ENCODE results near the gene FILIP1L.

FILIP1L gene

GRCh38 chr3:99883693-99884092, 230.6 kb downstream of the FILIP1L start:
- H3K36me3 ChIP-seq (ENCODE audit: insufficient read depth, low read length), result no peaks in the 10 kb centered on the region
- H3K4me2 ChIP-seq (ENCODE audit: low read depth, low read length, poor library complexity, severe bottlenecking), result no peak overlapping the region
- H3K9me2 ChIP-seq (replicated peaks; ENCODE audit: low read depth, low read length), result no peaks in the 10 kb centered on the region
- H3K27me3 ChIP-seq (ENCODE audit: insufficient read depth, low read length, poor library complexity, severe bottlenecking), result no peaks in the 10 kb centered on the region
- TF ChIP-seq EZH2phosphoT487 (IDR thresholded peaks at IDR 0.05; ENCODE audit: borderline replicate concordance) (no peak), CTCF (conservative IDR thresholded peaks at IDR 0.05; ENCODE audit: low read length) (no peak)
- H3K79me2 ChIP-seq (ENCODE audit: insufficient read depth, low read length), result no peaks in the 10 kb centered on the region; the same call in 1 of the 2 replicates
- no peak overlapping the region for H2AFZ ChIP-seq (ENCODE audit: low read length)
- H3K9ac ChIP-seq (ENCODE audit: low read depth, low read length, poor library complexity, severe bottlenecking), result no peak overlapping the region
- H3K4me1 ChIP-seq (ENCODE audit: insufficient read depth, low read length, poor library complexity, severe bottlenecking), result peaks cover 16% of the 10 kb centered on the region
- no peak overlapping the region for H3K4me3 ChIP-seq (ENCODE audit: low read length, poor library complexity, severe bottlenecking)
- H3F3A ChIP-seq (ENCODE audit: low read depth), result no peaks in the 10 kb centered on the region
- H4K20me1 ChIP-seq (ENCODE audit: insufficient read depth, low read length, poor library complexity, severe bottlenecking), result no peaks in the 10 kb centered on the region
- H3K9me3 ChIP-seq (ENCODE audit: insufficient read depth, low read depth, low read length), result no peaks in the 10 kb centered on the region

DNA sequence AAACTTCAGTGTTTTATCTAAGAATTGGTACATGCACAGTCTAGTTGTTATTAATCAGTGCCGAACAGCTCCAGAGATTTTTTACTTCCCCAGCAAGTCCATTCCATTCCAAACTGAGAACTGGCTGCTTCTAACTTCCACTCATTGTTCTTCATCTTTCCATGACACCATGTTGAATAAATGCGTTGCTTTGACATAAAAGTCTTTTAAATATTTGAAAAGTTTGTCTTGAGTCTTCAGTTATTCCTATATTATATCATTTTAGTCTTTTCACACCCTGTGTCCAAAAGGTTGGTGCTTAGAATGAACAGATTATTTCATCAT, 231.2 kb downstream of the FILIP1L start:
- no peaks in the 10 kb centered on the region for H3F3A ChIP-seq (ENCODE audit: low read depth)
- no peaks in the 10 kb centered on the region for H4K20me1 ChIP-seq (ENCODE audit: insufficient read depth, low read length, poor library complexity, severe bottlenecking)
- H3K36me3 ChIP-seq (ENCODE audit: insufficient read depth, low read length), result no peaks in the 10 kb centered on the region
- no peaks in the 10 kb centered on the region for H3K9me2 ChIP-seq (replicated peaks; ENCODE audit: low read depth, low read length)
- no peak overlapping the region for H3K4me3 ChIP-seq (ENCODE audit: low read length, poor library complexity, severe bottlenecking)
- H3K4me1 ChIP-seq (ENCODE audit: insufficient read depth, low read length, poor library complexity, severe bottlenecking), result peaks cover 16% of the 10 kb centered on the region
- no peaks in the 10 kb centered on the region; the same call in 1 of the 2 replicates for H3K79me2 ChIP-seq (ENCODE audit: insufficient read depth, low read length)
- no peak overlapping the region for H2AFZ ChIP-seq (ENCODE audit: low read length)
- H3K4me2 ChIP-seq (ENCODE audit: low read depth, low read length, poor library complexity, severe bottlenecking), result no peak overlapping the region
- TF ChIP-seq CTCF (conservative IDR thresholded peaks at IDR 0.05; ENCODE audit: low read length) (no peak), EZH2phosphoT487 (IDR thresholded peaks at IDR 0.05; ENCODE audit: borderline replicate concordance) (no peak)
- H3K9ac ChIP-seq (ENCODE audit: low read depth, low read length, poor library complexity, severe bottlenecking), result no peak overlapping the region
- H3K27me3 ChIP-seq (ENCODE audit: insufficient read depth, low read length, poor library complexity, severe bottlenecking), result no peaks in the 10 kb centered on the region
- H3K9me3 ChIP-seq (ENCODE audit: insufficient read depth, low read depth, low read length), result no peaks in the 10 kb centered on the region

DNA sequence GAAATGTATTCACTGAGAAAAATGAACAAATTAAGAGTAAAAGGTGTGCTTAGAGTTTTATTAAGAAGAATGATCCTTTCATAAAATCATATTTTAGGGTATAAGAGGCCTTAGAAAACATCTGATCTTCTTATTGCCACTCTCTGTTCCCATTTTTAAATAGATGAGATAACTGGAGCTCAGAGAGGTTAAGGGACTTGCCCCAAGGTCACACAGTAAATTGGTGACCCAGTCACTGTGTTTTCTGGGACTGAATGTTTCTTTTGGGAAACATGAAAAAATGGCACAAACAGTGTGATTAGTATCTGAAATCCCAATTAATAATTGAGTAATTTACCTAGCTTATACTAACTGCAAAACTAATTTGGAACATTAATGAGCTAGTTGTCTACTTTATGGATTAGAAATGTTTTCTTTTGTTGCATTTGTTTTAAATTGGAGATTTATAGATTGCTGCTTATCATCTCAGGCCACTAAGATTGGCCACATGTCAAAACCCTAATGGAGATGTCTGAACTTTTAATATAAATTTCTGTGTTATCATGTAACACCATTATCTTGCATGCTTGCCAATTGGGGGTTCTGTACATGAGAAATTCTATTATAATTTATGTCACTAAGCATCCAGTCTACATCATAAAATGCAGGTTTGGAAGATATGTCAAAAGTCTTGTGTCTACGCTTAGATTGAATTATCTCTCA, 231.7 kb downstream of the FILIP1L start:
- TF ChIP-seq EZH2phosphoT487 (IDR thresholded peaks at IDR 0.05; ENCODE audit: borderline replicate concordance) (no peak), CTCF (conservative IDR thresholded peaks at IDR 0.05; ENCODE audit: low read length) (no peak)
- Histone ChIP-seq H4K20me1 (ENCODE audit: insufficient read depth, low read length, poor library complexity, severe bottlenecking) (no peaks in the 10 kb centered on the region), H3K36me3 (ENCODE audit: insufficient read depth, low read length) (no peaks in the 10 kb centered on the region), H2AFZ (ENCODE audit: low read length) (no peak overlapping the region), H3K27me3 (ENCODE audit: insufficient read depth, low read length, poor library complexity, severe bottlenecking) (no peaks in the 10 kb centered on the region), H3K9me2 (replicated peaks; ENCODE audit: low read depth, low read length) (no peaks in the 10 kb centered on the region), H3K79me2 (ENCODE audit: insufficient read depth, low read length) (no peaks in the 10 kb centered on the region; the same call in 1 of the 2 replicates), H3K9me3 (ENCODE audit: insufficient read depth, low read depth, low read length) (no peaks in the 10 kb centered on the region), H3F3A (ENCODE audit: low read depth) (no peaks in the 10 kb centered on the region), H3K4me1 (ENCODE audit: insufficient read depth, low read length, poor library complexity, severe bottlenecking) (peaks cover 16% of the 10 kb centered on the region), H3K4me3 (ENCODE audit: low read length, poor library complexity, severe bottlenecking) (no peak overlapping the region), H3K4me2 (ENCODE audit: low read depth, low read length, poor library complexity, severe bottlenecking) (no peak overlapping the region), H3K9ac (ENCODE audit: low read depth, low read length, poor library complexity, severe bottlenecking) (no peak overlapping the region)

All from Loucy (cell line).